HepG2 (cell line): ENCODE measurements around the gene TUBA4B. TPM values are rescaled to one million over a fixed set of nuclear protein-coding genes. Genes with fewer than 3 reads are reported as not detected.

Experiments used
- ARNT ChIP-seq: fragments of 450-650 bp; IDR thresholded peaks from 2 replicates; pipeline ENCODE4 v1.6.1; 2017
- CHD2 ChIP-seq: IDR thresholded peaks from 2 replicates; pipeline ENCODE4 v1.6.1; 2011; ENCODE audit warnings: low read depth, low read length, improper control_type of control experiment
- FOXC1 ChIP-seq: sonication (generic); formaldehyde crosslinking; IDR thresholded peaks from 2 replicates; pipeline ENCODE4 v1.8.0; 2022; ENCODE audit warnings: mild to moderate bottlenecking, missing genetic modification reagents, borderline replicate concordance
- GABPA ChIP-seq, 2 experiments: IDR thresholded peaks; 2 replicates each; pipeline ENCODE4 v1.6.1; 2011 to 2016; ENCODE audit warnings: low read depth in 2 of 2, low read length in 1 of 2, missing biosample characterization in 1 of 2, missing genetic modification characterization in 1 of 2
- GFI1 ChIP-seq: sonication (generic); formaldehyde crosslinking; IDR thresholded peaks from 2 replicates; pipeline ENCODE4 v1.5.0; 2020; ENCODE audit warnings: missing genetic modification reagents, mild to moderate bottlenecking, borderline replicate concordance
- HMG20B ChIP-seq: conservative IDR thresholded peaks from 2 replicates; pipeline ENCODE4 v1.6.1; 2016; ENCODE audit warnings: missing genetic modification reagents, missing compliant biosample characterization
- KDM2A ChIP-seq: sonication (generic); formaldehyde crosslinking; IDR thresholded peaks from 2 replicates; pipeline ENCODE4 v1.4.0; 2020; ENCODE audit warnings: low read depth, missing genetic modification reagents, borderline replicate concordance
- MED8 ChIP-seq: sonication (generic); formaldehyde crosslinking; IDR thresholded peaks from 2 replicates; pipeline ENCODE4 v1.8.1; 2023; ENCODE audit warnings: mild to moderate bottlenecking, missing genetic modification reagents; ENCODE audit not compliant: insufficient replicate concordance
- MZF1 ChIP-seq: sonication (generic); formaldehyde crosslinking; IDR thresholded peaks from 2 replicates; pipeline ENCODE4 v1.8.1; 2023; ENCODE audit warnings: mild to moderate bottlenecking, missing genetic modification reagents, borderline replicate concordance
- ONECUT2 ChIP-seq: sonication (generic); formaldehyde crosslinking; IDR thresholded peaks from 2 replicates; pipeline ENCODE4 v1.4.0; 2020; ENCODE audit warnings: missing genetic modification reagents
- PRPF4 ChIP-seq: fragments of 200-400 bp; formaldehyde crosslinking; IDR thresholded peaks from 2 replicates; pipeline ENCODE4 v1.6.1; 2016; ENCODE audit warnings: low read length, low read depth; ENCODE audit not compliant: poor library complexity, severe bottlenecking
- RXRA ChIP-seq: sonication (generic); formaldehyde crosslinking; IDR thresholded peaks from 2 replicates; pipeline ENCODE4 v1.5.1; 2020; ENCODE audit warnings: missing genetic modification reagents
- SP5 ChIP-seq: IDR thresholded peaks from 2 replicates; pipeline ENCODE4 v1.6.1; 2016; ENCODE audit warnings: low read depth, borderline replicate concordance
- SPEN ChIP-seq: sonication (generic); formaldehyde crosslinking; IDR thresholded peaks from 2 replicates; pipeline ENCODE4 v1.5.1; 2020; ENCODE audit warnings: low read depth, mild to moderate bottlenecking, missing genetic modification reagents
- ZNF3 ChIP-seq: IDR thresholded peaks from 2 replicates; pipeline ENCODE4 v1.7.0; 2017; ENCODE audit warnings: inconsistent platforms
- ZNF441 ChIP-seq: sonication (generic); formaldehyde crosslinking; IDR thresholded peaks from 2 replicates; pipeline ENCODE4 v1.7.0; 2021; ENCODE audit warnings: missing genetic modification reagents, borderline replicate concordance
- ZNF746 ChIP-seq: sonication (generic); formaldehyde crosslinking; IDR thresholded peaks from 2 replicates; pipeline ENCODE4 v1.8.0; 2022; ENCODE audit warnings: mild to moderate bottlenecking, missing genetic modification reagents
- ZNF788 ChIP-seq: sonication (generic); formaldehyde crosslinking; IDR thresholded peaks from 2 replicates; pipeline ENCODE4 v1.5.0; 2020; ENCODE audit warnings: mild to moderate bottlenecking, missing genetic modification reagents, borderline replicate concordance
- ZNF850 ChIP-seq: sonication (generic); formaldehyde crosslinking; conservative IDR thresholded peaks from 2 replicates; pipeline ENCODE4 v1.9.0; 2021; ENCODE audit warnings: mild to moderate bottlenecking, missing genetic modification reagents
- ZNF878 ChIP-seq: sonication (generic); formaldehyde crosslinking; IDR thresholded peaks from 2 replicates; pipeline ENCODE4 v1.8.1; 2023; ENCODE audit warnings: mild to moderate bottlenecking, missing genetic modification reagents, moderate library complexity
- polyA plus RNA-seq, 8 experiments: library from polyadenylated mRNA; depleted of rRNA in 3 of 8; stranded (reverse) in 7 of 8; unstranded in 1 of 8; fragments of >200 nt; fragmentation: Illumina TruSeq in 4 of 8; extraction: Trizol in 4 of 8; gene quantifications; 2 replicates each; pipeline versions ENCODE4 v1.2.1 to v1.2.3, GENCODE V29; 2011 to 2016; ENCODE audit warnings: low read depth in 4 of 8, missing spikeins in 1 of 8, mixed read lengths in 1 of 8; ENCODE audit not compliant: insufficient read depth in 1 of 8
- total RNA-seq, 5 experiments: library from RNA; depleted of rRNA; stranded (reverse); fragments of >200 nt; fragmentation: Illumina TruSeq; extraction: Trizol; gene quantifications; 2 replicates each; pipeline ENCODE4 v1.2.3, GENCODE V29; 2016; ENCODE audit warnings: low read depth in 1 of 5
- TF ChIP-seq, protein P1 (sequence below): sonication (generic); formaldehyde crosslinking; IDR thresholded peaks from 2 replicates; pipeline ENCODE4 v1.4.0; 2020; ENCODE audit warnings: missing genetic modification reagents
- TF ChIP-seq, protein P2 (sequence below): sonication (generic); formaldehyde crosslinking; IDR thresholded peaks from 2 replicates; pipeline ENCODE4 v1.9.0; 2021; ENCODE audit warnings: missing genetic modification reagents, borderline replicate concordance
- TF ChIP-seq, protein P3 (sequence below): sonication (generic); formaldehyde crosslinking; IDR thresholded peaks from 2 replicates; pipeline ENCODE4 v1.4.0; 2020; ENCODE audit warnings: missing genetic modification reagents

Gene TUBA4B
- total and polyA plus RNA-seq, 2 of the 13 experiments (the other 11 are each of a cell fraction or from before 2014, with no cell fraction given) = 0.18 to 0.22 TPM

DNA sequence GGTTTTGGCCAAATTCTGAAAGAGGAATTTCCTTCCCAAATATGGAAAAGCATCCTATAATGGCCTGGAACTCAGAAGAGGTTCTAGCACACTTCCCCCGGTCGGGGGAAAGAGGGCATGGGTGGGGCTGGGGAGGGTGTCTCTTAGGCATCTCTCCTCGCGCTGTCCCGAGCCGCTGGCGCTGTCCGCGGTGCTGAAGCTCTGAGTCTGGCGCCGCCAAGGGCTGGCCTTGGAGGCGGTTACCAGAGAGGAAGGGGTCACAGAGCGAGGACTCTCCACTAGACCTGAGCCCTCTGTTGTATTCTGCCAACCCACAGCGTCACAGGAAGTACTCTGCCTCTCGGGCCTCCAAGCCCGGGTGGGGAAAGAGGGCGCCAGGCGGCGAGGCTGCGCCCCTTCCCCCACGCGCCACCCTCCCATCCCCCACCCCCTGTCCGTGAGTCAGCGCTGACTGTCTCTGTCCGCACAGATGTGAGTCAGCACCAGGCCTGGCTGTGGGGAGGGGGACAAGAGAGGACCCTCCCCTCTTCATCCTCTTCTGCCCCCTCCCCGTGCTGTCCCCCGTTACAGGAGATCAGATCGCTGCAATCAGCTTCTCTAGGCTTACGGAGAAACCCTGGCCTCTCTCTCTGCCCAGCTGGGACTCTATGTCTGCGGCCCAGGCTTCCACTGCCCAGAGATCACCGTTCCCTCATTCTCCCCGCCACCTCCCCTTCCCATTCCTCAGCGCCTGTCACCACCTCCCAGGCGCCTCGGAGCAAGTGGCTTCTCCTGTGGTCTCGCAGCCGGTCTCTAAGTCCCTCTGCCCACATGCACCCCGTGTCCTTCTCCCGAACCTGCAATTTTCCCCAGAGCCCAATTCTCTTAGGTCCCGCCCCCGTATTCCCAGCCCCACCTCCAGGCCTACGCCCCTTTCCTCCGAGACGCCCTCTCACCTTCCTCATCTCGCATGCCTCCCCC lies 55.4 kb downstream of the TUBA4B start (continued):
- TF ChIP-seq ZNF878 (peak; percentile 93), PRPF4 (no peak), SPEN (CRISPR knock-in tag) (0 out of 2 replicates have a peak, but pooled peaks have one; percentile 49), RXRA (CRISPR knock-in tag) (no peak), ZNF850 (CRISPR knock-in tag) (no peak), HMG20B (CRISPR knock-in tag) (peak; percentile 89), ZNF441 (CRISPR knock-in tag) (peak; percentile 95), ONECUT2 (CRISPR knock-in tag) (peak; percentile 65; the same call in 1 of the 2 replicates), CHD2 (no peak), GABPA (IDR thresholded peaks at IDR 0.05; ENCODE audit: low read depth, low read length) (no peak), GABPA (CRISPR knock-in tag; IDR thresholded peaks at IDR 0.05; ENCODE audit: low read depth) (peak; percentile 25; the same call in 1 of the 2 replicates), FOXC1 (CRISPR knock-in tag) (peak; percentile 93; the same call in 1 of the 2 replicates), GFI1 (CRISPR knock-in tag) (peak; percentile 66), ARNT (no peak), ZNF746 (CRISPR knock-in tag) (peak; percentile 43; the same call in 1 of the 2 replicates), KDM2A (CRISPR knock-in tag) (peak; percentile 92), SP5 (CRISPR knock-in tag) (no peak; the same call in 1 of the 2 replicates), MED8 (no peak), MZF1 (CRISPR knock-in tag) (no peak), ZNF3 (peak; percentile 86; the same call in 1 of the 2 replicates), ZNF788 (CRISPR knock-in tag) (peak; percentile 82)
- TF ChIP-seq, protein P1, sequence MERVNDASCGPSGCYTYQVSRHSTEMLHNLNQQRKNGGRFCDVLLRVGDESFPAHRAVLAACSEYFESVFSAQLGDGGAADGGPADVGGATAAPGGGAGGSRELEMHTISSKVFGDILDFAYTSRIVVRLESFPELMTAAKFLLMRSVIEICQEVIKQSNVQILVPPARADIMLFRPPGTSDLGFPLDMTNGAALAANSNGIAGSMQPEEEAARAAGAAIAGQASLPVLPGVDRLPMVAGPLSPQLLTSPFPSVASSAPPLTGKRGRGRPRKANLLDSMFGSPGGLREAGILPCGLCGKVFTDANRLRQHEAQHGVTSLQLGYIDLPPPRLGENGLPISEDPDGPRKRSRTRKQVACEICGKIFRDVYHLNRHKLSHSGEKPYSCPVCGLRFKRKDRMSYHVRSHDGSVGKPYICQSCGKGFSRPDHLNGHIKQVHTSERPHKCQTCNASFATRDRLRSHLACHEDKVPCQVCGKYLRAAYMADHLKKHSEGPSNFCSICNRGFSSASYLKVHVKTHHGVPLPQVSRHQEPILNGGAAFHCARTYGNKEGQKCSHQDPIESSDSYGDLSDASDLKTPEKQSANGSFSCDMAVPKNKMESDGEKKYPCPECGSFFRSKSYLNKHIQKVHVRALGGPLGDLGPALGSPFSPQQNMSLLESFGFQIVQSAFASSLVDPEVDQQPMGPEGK (CRISPR knock-in tag) = peak; percentile 81
- TF ChIP-seq, protein P2, sequence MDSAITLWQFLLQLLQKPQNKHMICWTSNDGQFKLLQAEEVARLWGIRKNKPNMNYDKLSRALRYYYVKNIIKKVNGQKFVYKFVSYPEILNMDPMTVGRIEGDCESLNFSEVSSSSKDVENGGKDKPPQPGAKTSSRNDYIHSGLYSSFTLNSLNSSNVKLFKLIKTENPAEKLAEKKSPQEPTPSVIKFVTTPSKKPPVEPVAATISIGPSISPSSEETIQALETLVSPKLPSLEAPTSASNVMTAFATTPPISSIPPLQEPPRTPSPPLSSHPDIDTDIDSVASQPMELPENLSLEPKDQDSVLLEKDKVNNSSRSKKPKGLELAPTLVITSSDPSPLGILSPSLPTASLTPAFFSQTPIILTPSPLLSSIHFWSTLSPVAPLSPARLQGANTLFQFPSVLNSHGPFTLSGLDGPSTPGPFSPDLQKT (CRISPR knock-in tag) = peak; percentile 86; the same call in 1 of the 2 replicates
- TF ChIP-seq, protein P3, sequence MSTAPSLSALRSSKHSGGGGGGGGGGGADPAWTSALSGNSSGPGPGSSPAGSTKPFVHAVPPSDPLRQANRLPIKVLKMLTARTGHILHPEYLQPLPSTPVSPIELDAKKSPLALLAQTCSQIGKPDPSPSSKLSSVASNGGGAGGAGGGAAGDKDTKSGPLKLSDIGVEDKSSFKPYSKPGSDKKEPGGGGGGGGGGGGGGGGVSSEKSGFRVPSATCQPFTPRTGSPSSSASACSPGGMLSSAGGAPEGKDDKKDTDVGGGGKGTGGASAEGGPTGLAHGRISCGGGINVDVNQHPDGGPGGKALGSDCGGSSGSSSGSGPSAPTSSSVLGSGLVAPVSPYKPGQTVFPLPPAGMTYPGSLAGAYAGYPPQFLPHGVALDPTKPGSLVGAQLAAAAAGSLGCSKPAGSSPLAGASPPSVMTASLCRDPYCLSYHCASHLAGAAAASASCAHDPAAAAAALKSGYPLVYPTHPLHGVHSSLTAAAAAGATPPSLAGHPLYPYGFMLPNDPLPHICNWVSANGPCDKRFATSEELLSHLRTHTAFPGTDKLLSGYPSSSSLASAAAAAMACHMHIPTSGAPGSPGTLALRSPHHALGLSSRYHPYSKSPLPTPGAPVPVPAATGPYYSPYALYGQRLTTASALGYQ (CRISPR knock-in tag) = peak; percentile 92
